Measurements from ENCODE around the gene HECTD1. TPM values are rescaled to one million over a fixed set of nuclear protein-coding genes. Genes with fewer than 3 reads are reported as not detected.

Gene HECTD1
- total and polyA plus RNA-seq, 9 of the 15 experiments (the other 6 are each of a cell fraction or from before 2014, with no cell fraction given): 27.9 to 111 (median 78.1) TPM

GRCh38 chr14:31229009-31229408 lies 21.4 kb upstream of the HECTD1 start:
- no peak for FAIRE-seq
- in situ Hi-C loops (cut with MboI) (no loop called here), intact Hi-C loops (cut with micrococcal nuclease) (no loop called here)
- Histone ChIP-seq H3K27ac (ENCODE audit: extremely low read depth, low read depth, low read length) (peak overlapping the region; percentile 77), H3K27me3 (ENCODE audit: control insufficient read depth in 2 of 2, insufficient read depth in 2 of 2, low read length in 2 of 2) (no peaks in the 10 kb centered on the region), H3K4me3 (no peak overlapping the region), H3K4me2 (ENCODE audit: insufficient read depth, low read length) (peak overlapping the region; percentile 35), H3K9me3 (replicated peaks; ENCODE audit: control insufficient read depth, insufficient read depth, low read depth, low read length) (no peaks in the 10 kb centered on the region), H3K36me3 (ENCODE audit: control insufficient read depth, insufficient read depth, low read length) (no peaks in the 10 kb centered on the region), H4K20me1 (replicated peaks; ENCODE audit: control insufficient read depth, insufficient read depth, low read length) (no peaks in the 10 kb centered on the region), H3K79me2 (ENCODE audit: control insufficient read depth, insufficient read depth, low read length) (no peaks in the 10 kb centered on the region), H3K9me1 (ENCODE audit: control insufficient read depth, insufficient read depth, low read length) (no peaks in the 10 kb centered on the region), H2AFZ (ENCODE audit: low read depth, low read length) (peak overlapping the region; percentile 72), H3K9ac (ENCODE audit: insufficient read depth in 1 of 2, low read depth in 2 of 2, low read length in 2 of 2) (peak overlapping the region in 1 of 2 experiments; percentile 36; a peak in 2 of 4 replicates), H3K4me1 (replicated peaks in 1 of 2; ENCODE audit: control insufficient read depth in 2 of 2, insufficient read depth in 2 of 2, low read length in 2 of 2) (peaks cover 0 to 11% of the 10 kb centered on the region in 2 experiments; a peak in 3 of 5 replicates)
- TF ChIP-seq SPI1 (IDR thresholded peaks at IDR 0.05; ENCODE audit: borderline replicate concordance, low read depth, low read length) (peak; percentile 87), ZNF124 (CRISPR knock-in tag; IDR thresholded peaks at IDR 0.05) (no peak)
- ChIA-PET CTCF (ENCODE audit: low intra/inter-chr PET ratio) (no interaction called here), POLR2A (interaction anchor here (0.6 to 2.5 kb wide), 6 partner anchors 11 to 1116 kb away, joined by 3 to 13 read pairs (median 5); partner anchors contain the start of gene HECTD1)
- no TSS peak for BruUV-seq (replicated peaks)
- DNase-seq (ENCODE audit: extremely low read depth in 1 of 4, low spot score in 3 of 4): no peak
- peak; percentile 6; the same call in 2 of the 3 replicates for ATAC-seq

GRCh38 chr14:31228533-31228932 lies 20.9 kb upstream of the HECTD1 start:
- ChIA-PET CTCF (ENCODE audit: low intra/inter-chr PET ratio) (no interaction called here), POLR2A (interaction anchor here (0.6 to 2.5 kb wide), 4 partner anchors 11 to 1116 kb away, joined by 3 to 13 read pairs (median 9); partner anchors contain the start of gene HECTD1)
- Histone ChIP-seq H3K4me2 (ENCODE audit: insufficient read depth, low read length) (no peak overlapping the region), H2AFZ (ENCODE audit: low read depth, low read length) (peak overlapping the region; percentile 72; the same call in 1 of the 2 replicates), H3K27ac (ENCODE audit: extremely low read depth, low read depth, low read length) (peak overlapping the region; percentile 77; the same call in 2 of the 3 replicates), H3K36me3 (ENCODE audit: control insufficient read depth, insufficient read depth, low read length) (no peaks in the 10 kb centered on the region), H3K9me1 (ENCODE audit: control insufficient read depth, insufficient read depth, low read length) (no peaks in the 10 kb centered on the region), H3K4me3 (no peak overlapping the region), H3K79me2 (ENCODE audit: control insufficient read depth, insufficient read depth, low read length) (no peaks in the 10 kb centered on the region), H3K9ac (ENCODE audit: insufficient read depth in 1 of 2, low read depth in 2 of 2, low read length in 2 of 2) (peak overlapping the region in 1 of 2 experiments; percentile 36; a peak in 1 of 4 replicates), H3K9me3 (replicated peaks; ENCODE audit: control insufficient read depth, insufficient read depth, low read depth, low read length) (no peaks in the 10 kb centered on the region), H4K20me1 (replicated peaks; ENCODE audit: control insufficient read depth, insufficient read depth, low read length) (no peaks in the 10 kb centered on the region), H3K27me3 (ENCODE audit: control insufficient read depth in 2 of 2, insufficient read depth in 2 of 2, low read length in 2 of 2) (no peaks in the 10 kb centered on the region), H3K4me1 (replicated peaks in 1 of 2; ENCODE audit: control insufficient read depth in 2 of 2, insufficient read depth in 2 of 2, low read length in 2 of 2) (peaks cover 0 to 11% of the 10 kb centered on the region in 2 experiments; a peak in 3 of 5 replicates)
- ATAC-seq (no peak), DNase-seq (ENCODE audit: extremely low read depth in 1 of 4, low spot score in 3 of 4) (no peak), FAIRE-seq (no peak)
- in situ Hi-C loops (cut with MboI): no loop called here
- intact Hi-C loops (cut with micrococcal nuclease): no loop called here
- no TSS peak for BruUV-seq (replicated peaks)
- TF ChIP-seq CEBPG (CRISPR knock-in tag; IDR thresholded peaks at IDR 0.05): no peak
- 0 out of 4 replicates have a peak, but pooled peaks have one; percentile 28 to 36 for TF ChIP-seq CEBPG (tag; conservative IDR thresholded peaks at IDR 0.05 in 1 of 2, IDR thresholded peaks at IDR 0.05 in 1 of 2)
- no peak for TF ChIP-seq HNRNPK (IDR thresholded peaks at IDR 0.05; ENCODE audit: low read depth, low read length, poor library complexity, severe bottlenecking)
- TF ChIP-seq ZBTB40 (IDR thresholded peaks at IDR 0.05): 0 out of 2 replicates have a peak, but pooled peaks have one; percentile 13
- no peak for TF ChIP-seq ZBTB40 (CRISPR knock-in tag; IDR thresholded peaks at IDR 0.05)

Measured in K562 (cell line).